Stimulated activated CD8-positive, alpha-beta memory T cell treated with anti-CD3 and anti-CD28 coated beads, Interleukin-4, amount 100 ng/mL, for 24 hours (primary cell): ENCODE data around the gene LAMA3.

Experiments
- DNase-seq: peaks from one replicate; pipeline ENCODE4 v3.0.0-alpha.2; 2020; ENCODE audit warnings: low read depth

LAMA3 gene

GRCh38 chr18:23903971-23904370 is 214.7 kb downstream of the LAMA3 start:
- DNase-seq = no peak

DNA sequence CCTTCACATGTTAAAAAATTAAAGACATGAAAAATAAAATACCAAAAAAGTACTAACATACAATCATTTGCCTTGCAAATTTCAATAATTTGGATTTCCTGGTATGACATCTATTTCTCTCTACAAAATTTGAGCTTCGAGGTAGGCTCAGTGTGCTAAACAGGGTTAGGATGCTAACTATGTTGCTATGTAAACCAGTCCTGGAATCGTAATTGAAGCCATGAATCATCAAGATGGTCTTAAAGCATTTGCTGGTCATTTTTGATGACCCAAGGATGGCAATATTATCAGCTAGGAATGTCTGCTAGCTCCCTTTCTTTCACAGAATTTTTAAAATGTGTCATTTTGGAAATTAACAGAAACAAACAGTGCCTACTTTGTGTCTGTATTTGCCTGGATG is 217.4 kb downstream of the LAMA3 start:
- DNase-seq = no peak

- no peak for DNase-seq
Observed at GRCh38 chr18:23908827-23909226, 219.6 kb downstream of the LAMA3 start.

DNA sequence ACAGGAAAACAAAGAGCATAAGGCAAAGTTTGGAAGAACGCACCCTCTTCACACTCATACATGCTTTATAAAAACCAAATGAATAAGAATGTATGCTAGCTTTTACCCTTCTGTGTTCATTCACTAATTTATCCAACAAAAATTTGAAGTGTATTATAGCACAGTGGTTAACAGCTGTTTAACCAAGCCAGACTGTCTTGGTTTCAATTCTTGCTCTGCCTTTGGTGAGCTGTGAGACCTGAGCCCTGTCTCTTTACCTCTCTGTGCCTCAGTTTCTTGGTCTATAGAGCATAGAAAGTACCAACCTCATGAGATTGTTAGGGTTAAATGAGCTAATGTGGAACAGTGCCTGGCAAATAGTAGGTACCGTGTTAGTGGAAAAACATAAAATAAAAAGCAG is 220.8 kb downstream of the LAMA3 start:
- no peak for DNase-seq

- no peak for DNase-seq
Observed at GRCh38 chr18:23912356-23912755, 223.1 kb downstream of the LAMA3 start.

DNA sequence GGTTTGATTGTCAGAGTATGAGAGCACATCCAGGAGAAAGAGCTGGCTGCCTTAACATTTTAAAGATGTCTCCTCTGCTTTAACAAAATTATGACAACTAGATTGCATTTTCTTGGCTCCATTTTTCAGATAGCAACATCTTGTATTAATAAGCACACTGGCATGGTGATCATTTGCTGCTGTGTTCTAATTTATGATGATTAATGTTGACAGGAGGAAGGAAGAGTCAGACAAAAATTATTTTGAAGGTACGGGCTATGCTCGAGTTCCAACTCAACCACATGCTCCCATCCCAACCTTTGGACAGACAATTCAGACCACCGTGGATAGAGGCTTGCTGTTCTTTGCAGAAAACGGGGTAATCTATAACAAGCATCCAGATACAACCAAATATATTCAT is 227.1 kb downstream of the LAMA3 start:
- no peak for DNase-seq

DNA sequence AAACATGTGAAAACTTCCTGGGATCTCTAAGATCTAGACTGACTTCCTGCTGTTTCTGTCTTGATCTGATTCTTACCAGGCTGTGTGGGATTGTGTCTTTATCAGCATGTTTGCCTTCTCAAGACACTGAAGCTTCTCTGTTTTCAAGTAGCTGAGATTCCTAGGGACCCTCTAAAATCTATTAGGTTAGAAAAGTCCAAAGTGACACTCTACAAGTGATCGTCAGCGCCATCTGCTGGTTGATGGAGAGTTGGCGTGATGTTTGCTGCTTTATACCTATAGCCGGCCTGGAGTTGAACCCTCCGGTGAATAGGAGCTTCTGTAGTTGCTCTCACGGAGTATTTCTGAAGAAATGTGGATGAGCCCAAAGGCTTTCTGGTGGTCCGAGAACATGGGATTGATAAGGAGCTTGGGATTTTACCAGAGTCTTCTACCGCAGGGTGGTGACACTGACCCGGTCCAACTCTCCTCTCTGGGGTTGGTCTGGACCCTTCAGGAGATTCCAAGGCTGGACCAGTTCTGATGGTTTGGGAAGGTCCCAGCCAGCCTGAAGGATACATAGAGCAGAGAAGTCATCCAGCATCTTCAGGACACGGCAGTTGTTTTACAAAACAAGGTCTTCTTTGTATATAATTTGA is 229.3 kb downstream of the LAMA3 start:
- peak; percentile 65 for DNase-seq

- DNase-seq = no peak
Observed at GRCh38 chr18:23920054-23920453, 230.8 kb downstream of the LAMA3 start.

DNA sequence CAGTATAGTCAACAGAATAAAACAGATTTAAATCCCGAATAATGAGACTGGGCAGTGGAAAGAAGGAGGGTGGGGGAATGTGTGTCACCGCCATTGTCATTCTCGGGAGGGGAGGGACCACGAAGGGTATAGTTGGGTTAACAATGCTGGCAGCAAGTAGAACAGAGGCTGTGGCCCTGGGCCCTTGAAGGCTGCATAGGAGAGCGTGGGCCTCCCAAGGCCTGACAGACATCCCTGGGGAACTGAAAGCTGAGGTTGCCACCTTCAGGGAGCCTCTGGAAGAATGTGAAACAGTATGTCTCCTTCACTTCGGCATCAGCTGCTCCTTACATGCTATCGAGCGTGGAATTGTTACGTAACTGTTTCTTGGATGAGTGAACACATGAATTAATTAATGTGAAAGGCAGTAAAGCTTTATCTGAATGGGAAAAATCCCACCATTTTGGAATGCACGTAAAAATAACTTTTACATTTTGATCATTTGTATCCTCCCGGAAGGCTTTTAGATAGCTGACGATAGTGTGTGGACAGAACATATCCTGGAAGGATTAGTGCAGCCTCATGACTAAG is 232.5 kb downstream of the LAMA3 start:
- no peak for DNase-seq

DNA sequence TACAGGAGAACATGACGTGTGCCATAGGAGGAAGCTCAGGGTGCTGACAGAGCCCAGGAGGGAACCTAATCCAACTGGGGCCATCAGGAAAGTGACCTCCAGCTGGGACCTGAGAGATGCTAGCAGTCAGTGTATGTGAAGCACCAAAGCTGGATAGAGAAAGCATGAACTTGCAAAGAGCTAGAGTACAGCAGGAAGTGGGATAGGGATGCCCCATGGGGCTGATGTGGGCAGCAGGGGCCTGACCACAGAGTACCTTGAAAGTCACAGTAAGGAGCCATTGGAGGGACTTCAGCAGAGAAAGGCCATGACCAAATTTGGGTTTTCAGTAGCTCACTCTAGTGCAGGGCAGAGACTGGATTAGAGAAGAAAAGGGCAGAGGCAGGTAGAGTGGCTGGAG is 233.7 kb downstream of the LAMA3 start:
- no peak for DNase-seq

- no peak for DNase-seq
Observed at GRCh38 chr18:23924813-23925212, 235.6 kb downstream of the LAMA3 start.

DNA sequence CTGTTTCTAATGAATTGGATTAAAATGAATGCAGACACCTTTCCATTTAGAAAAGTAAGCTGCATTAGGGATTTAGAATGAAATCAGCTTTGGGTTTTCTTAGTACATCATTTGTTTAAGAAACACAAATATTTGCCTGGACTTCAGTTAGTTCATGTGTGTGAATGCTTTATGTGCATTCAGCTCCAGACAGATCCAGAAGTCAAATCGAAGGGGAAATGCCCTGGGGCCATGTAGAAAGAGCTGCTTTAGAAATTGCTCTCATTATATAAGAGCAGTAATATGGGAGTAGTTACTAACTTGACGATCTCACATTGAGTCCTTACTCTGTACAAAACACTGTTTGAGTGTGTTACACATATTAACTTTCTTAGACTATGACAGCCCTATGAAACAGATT is 237.3 kb downstream of the LAMA3 start:
- DNase-seq = no peak

GRCh38 chr18:23927821-23928746 is 238.8 kb downstream of the LAMA3 start:
- no peak for DNase-seq

GRCh38 chr18:23929362-23929930 is 240.2 kb downstream of the LAMA3 start:
- no peak for DNase-seq

DNA sequence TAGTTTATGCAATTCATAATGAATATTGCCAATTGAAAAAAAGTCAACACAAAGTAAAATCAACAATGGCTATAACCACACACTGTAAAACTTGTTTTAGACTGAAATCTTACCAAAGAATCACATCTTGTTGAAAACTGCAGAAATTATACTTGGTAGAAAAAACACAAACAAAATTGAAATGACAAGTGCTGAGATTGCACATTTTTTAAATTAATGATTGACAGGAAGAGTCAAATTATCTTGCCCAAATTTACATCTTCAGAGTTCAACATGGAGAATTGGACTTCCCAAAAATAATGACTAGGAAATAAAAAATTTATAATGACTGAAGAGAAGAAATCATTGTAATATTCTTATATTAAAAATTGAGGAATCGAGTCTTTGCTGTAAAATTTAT is 240.7 kb downstream of the LAMA3 start:
- DNase-seq = no peak

GRCh38 chr18:23932385-23933067 is 243.3 kb downstream of the LAMA3 start:
- no peak for DNase-seq

DNA sequence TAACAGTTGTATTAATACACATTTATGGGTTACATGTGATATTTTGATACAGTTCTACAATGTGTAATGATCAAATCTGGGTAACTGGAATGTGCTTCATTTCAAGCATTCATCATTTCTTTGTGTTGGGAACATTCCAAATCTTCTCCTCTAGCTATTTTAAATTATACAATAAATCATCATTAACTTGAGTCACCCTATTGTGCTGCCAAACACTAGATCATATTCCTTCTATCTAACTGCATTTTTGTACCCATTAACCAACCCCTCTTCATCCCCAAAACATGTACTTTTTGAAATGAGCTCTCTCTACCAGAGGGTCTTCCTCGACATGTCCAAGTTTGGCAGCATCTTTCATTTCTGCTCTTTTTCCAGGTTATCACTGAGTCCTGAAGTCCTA is 244.2 kb downstream of the LAMA3 start:
- no peak for DNase-seq

GRCh38 chr18:23934252-23934651 is 245.0 kb downstream of the LAMA3 start:
- DNase-seq = no peak

DNA sequence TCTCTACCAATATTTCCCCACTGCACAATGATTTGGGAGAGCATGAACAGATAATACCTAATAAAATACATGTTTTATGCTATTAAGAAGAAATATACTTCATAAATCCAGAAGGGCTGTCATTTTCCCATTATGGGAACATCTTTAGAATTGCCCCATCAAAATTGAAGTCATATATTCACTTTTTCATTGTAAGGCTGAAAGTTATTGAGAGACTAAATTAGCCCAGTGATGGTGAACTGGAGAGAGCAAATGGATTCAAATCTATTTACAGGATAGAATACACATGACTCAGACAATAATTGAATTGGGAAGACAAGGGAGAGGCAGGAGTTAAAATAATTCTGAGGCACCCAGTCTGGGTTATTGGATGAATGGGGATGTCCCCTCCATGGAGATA is 245.6 kb downstream of the LAMA3 start:
- DNase-seq = no peak

DNA sequence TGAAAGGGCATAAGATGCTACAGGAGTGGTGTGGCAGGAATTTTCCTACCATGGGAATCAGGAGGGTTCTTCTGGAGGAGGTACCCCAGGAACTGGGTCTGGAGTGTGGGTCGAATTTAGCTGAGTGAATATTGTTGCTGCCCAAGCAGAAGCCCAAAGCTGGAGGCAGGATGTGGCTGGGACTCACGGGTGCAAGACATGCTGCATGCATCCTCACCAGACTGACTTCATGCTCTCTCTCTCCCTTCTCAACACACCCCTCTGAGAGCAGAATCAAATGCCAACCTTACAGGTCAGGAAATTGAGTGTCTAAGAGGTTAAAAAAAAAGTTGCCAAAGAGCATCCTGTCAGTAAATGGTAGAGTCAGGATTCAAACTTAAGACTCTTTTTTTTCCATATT is 246.6 kb downstream of the LAMA3 start:
- DNase-seq = no peak

DNA sequence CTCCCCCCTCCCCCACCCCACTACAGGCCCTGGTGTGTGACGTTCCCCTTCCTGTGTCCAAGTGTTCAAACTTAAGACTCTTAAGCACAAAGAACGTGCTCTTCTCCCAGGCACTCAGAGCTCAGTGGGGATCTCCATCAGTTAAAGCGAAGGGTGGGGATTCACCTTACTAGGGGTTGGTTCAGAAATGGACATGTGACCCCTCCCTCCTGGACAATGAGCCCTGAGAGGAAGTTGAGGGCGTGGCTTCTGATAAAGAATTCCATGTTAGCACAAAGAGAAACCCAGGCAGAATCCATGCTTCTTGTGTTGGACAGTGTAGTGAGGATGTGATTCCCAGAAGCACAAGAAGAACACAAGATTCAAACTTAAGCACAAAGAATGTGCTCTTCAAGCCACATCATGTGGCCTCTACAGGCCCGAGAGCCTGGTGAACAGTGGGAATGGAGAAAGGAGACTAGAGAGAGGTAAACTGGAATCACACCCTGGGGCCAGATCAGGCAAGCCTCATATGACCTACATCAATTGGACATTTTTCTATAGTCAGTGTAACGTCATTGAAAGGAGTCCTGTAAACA is 247.2 kb downstream of the LAMA3 start:
- DNase-seq = no peak
